ENCODE measurements around the gene C21orf91.

The C21orf91 gene

GRCh38 chr21:17802572-17802971, 16.6 kb downstream of the C21orf91 start:
- no peak overlapping the region for H3K4me3 ChIP-seq (ENCODE audit: low read depth, low read length)
- no peak for TF ChIP-seq CTCF (IDR thresholded peaks at IDR 0.05; ENCODE audit: low read depth, low read length)
- in situ Hi-C loops (cut with HindIII; ENCODE audit: low sequenced_read_pairs): no loop called here
- peak; percentile 41 for DNase-seq (ENCODE audit: low read depth, low spot score)

- no peak overlapping the region for H3K4me3 ChIP-seq (ENCODE audit: low read depth, low read length)
- in situ Hi-C loops (cut with HindIII; ENCODE audit: low sequenced_read_pairs): no loop called here
- no peak for DNase-seq (ENCODE audit: low read depth, low spot score)
- no peak for TF ChIP-seq CTCF (IDR thresholded peaks at IDR 0.05; ENCODE audit: low read depth, low read length)
Observed at GRCh38 chr21:17799414-17800164, 19.6 kb downstream of the C21orf91 start.

- no peak overlapping the region for H3K4me3 ChIP-seq (ENCODE audit: low read depth, low read length)
- TF ChIP-seq CTCF (IDR thresholded peaks at IDR 0.05; ENCODE audit: low read depth, low read length): no peak
- DNase-seq (ENCODE audit: low read depth, low spot score): no peak
- in situ Hi-C loops (cut with HindIII; ENCODE audit: low sequenced_read_pairs): no loop called here
Observed at GRCh38 chr21:17798796-17799195, 20.4 kb downstream of the C21orf91 start.

GRCh38 chr21:17797967-17798366, 21.2 kb downstream of the C21orf91 start:
- no peak overlapping the region for H3K4me3 ChIP-seq (ENCODE audit: low read depth, low read length)
- no peak for DNase-seq (ENCODE audit: low read depth, low spot score)
- no peak for TF ChIP-seq CTCF (IDR thresholded peaks at IDR 0.05; ENCODE audit: low read depth, low read length)
- in situ Hi-C loops (cut with HindIII; ENCODE audit: low sequenced_read_pairs): no loop called here

GRCh38 chr21:17796503-17796902, 22.7 kb downstream of the C21orf91 start:
- in situ Hi-C loops (cut with HindIII; ENCODE audit: low sequenced_read_pairs): no loop called here
- no peak overlapping the region for H3K4me3 ChIP-seq (ENCODE audit: low read depth, low read length)
- TF ChIP-seq CTCF (IDR thresholded peaks at IDR 0.05; ENCODE audit: low read depth, low read length): no peak
- DNase-seq (ENCODE audit: low read depth, low spot score): no peak

- in situ Hi-C loops (cut with HindIII; ENCODE audit: low sequenced_read_pairs): no loop called here
- no peak overlapping the region for H3K4me3 ChIP-seq (ENCODE audit: low read depth, low read length)
- DNase-seq (ENCODE audit: low read depth, low spot score): no peak
- TF ChIP-seq CTCF (IDR thresholded peaks at IDR 0.05; ENCODE audit: low read depth, low read length): no peak
Observed at GRCh38 chr21:17796037-17796403, 23.1 kb downstream of the C21orf91 start.
